MM.1S (cell line): Measurements from ENCODE around the gene KIF16B.

Experiments
- EZH2 ChIP-seq: fragments of 300-600 bp; sonication (generic); optimal IDR thresholded peaks from 2 replicates; pipeline ENCODE3; 2017; ENCODE audit warnings: low read depth, mild to moderate bottlenecking, antibody characterized with exemption, low read length, mixed read lengths
- EZH2phosphoT487 ChIP-seq: fragments of 300-600 bp; sonication (generic); IDR thresholded peaks from 2 replicates; pipeline ENCODE4 v1.6.1; 2018; ENCODE audit warnings: antibody characterized with exemption, low read length
- TF ChIP-seq, protein P1 (sequence below): fragments of 300-600 bp; sonication (generic); IDR thresholded peaks from 2 replicates; pipeline ENCODE4 v1.5.1; 2016; ENCODE audit warnings: antibody characterized with exemption, low read length, mixed read lengths

DNA sequence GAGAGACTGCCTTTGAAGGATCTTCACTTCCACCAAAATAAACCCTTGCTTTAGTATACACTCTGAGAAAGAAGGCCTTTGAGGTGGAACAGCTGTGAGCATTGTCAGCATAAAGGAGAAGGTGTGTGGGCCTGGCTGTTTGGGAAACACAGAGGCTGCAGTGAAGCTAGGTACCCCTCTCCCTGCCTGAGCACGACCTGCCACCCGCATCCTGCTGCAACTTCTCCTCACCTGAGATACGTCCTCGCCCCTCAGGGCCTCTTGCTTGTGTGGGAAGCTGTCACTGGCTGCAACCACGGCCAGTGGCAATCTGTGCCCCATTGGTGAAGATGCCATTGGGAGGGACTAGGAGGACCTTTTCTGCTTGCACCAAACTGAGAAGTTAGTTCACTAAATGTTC lies 307.9 kb downstream of the KIF16B start:
- TF ChIP-seq, protein P1, sequence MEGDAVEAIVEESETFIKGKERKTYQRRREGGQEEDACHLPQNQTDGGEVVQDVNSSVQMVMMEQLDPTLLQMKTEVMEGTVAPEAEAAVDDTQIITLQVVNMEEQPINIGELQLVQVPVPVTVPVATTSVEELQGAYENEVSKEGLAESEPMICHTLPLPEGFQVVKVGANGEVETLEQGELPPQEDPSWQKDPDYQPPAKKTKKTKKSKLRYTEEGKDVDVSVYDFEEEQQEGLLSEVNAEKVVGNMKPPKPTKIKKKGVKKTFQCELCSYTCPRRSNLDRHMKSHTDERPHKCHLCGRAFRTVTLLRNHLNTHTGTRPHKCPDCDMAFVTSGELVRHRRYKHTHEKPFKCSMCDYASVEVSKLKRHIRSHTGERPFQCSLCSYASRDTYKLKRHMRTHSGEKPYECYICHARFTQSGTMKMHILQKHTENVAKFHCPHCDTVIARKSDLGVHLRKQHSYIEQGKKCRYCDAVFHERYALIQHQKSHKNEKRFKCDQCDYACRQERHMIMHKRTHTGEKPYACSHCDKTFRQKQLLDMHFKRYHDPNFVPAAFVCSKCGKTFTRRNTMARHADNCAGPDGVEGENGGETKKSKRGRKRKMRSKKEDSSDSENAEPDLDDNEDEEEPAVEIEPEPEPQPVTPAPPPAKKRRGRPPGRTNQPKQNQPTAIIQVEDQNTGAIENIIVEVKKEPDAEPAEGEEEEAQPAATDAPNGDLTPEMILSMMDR: no peak
- TF ChIP-seq EZH2 (no peak), EZH2phosphoT487 (no peak)
